GM12892 (cell line): ENCODE results near the gene TET2.
A peak's percentile ranks its signal among the peaks of the same experiment; 100 is the strongest.

Experiments
- DNase-seq: peaks from one replicate; pipeline ENCODE4 v3.0.0; 2011; ENCODE audit not compliant: insufficient read length
- FAIRE-seq: peaks from 2 replicates; lab custom pipeline; 2011; peaks lifted over from hg19 to GRCh38; lab: Jason Lieb, UNC
- POLR2A ChIP-seq: IDR thresholded peaks from 2 replicates; pipeline ENCODE4 v1.6.1; 2011; ENCODE audit warnings: low read depth, low read length, control low read depth
- POLR2AphosphoS5 ChIP-seq: IDR thresholded peaks from 2 replicates; pipeline ENCODE4 v1.6.1; 2011; ENCODE audit warnings: low read depth, low read length, control low read depth
- TAF1 ChIP-seq: IDR thresholded peaks from 2 replicates; pipeline ENCODE4 v1.6.1; 2011; ENCODE audit warnings: low read depth, mild to moderate bottlenecking, control low read depth, low read length, borderline replicate concordance

TET2 gene

GRCh38 chr4:105246712-105247111 lies 100.0 kb downstream of the TET2 start:
- DNase-seq: no peak
- no peak for TF ChIP-seq POLR2A
- TF ChIP-seq TAF1: no peak
- TF ChIP-seq POLR2AphosphoS5: no peak
- no peak for FAIRE-seq

GRCh38 chr4:105248613-105249012 lies 101.9 kb downstream of the TET2 start:
- DNase-seq (no peak), FAIRE-seq (no peak)
- TF ChIP-seq POLR2AphosphoS5: no peak
- no peak for TF ChIP-seq TAF1
- TF ChIP-seq POLR2A: no peak

- FAIRE-seq: no peak
- TF ChIP-seq POLR2A: no peak
- no peak for TF ChIP-seq POLR2AphosphoS5
- no peak for TF ChIP-seq TAF1
- DNase-seq: no peak
Observed at GRCh38 chr4:105257817-105258495, 111.3 kb downstream of the TET2 start.

- no peak for TF ChIP-seq POLR2AphosphoS5
- FAIRE-seq (no peak), DNase-seq (no peak)
Observed at GRCh38 chr4:105265689-105266088, 119.0 kb downstream of the TET2 start.

- FAIRE-seq: no peak
- TF ChIP-seq POLR2AphosphoS5 (no peak), POLR2A (no peak), TAF1 (no peak)
- DNase-seq: no peak
Observed at GRCh38 chr4:105267280-105267679, 120.6 kb downstream of the TET2 start.

- TF ChIP-seq TAF1 (no peak), POLR2AphosphoS5 (no peak), POLR2A (no peak)
- DNase-seq (no peak), FAIRE-seq (no peak)
Observed at GRCh38 chr4:105272002-105272401, 125.3 kb downstream of the TET2 start.

GRCh38 chr4:105273230-105273629 lies 126.6 kb downstream of the TET2 start:
- no peak for DNase-seq
- TF ChIP-seq TAF1 (no peak), POLR2A (no peak), POLR2AphosphoS5 (no peak)
- FAIRE-seq: no peak

GRCh38 chr4:105274090-105274489 lies 127.4 kb downstream of the TET2 start:
- TF ChIP-seq POLR2AphosphoS5 (no peak), TAF1 (no peak), POLR2A (no peak)
- DNase-seq (no peak), FAIRE-seq (no peak)

GRCh38 chr4:105274504-105274903 lies 127.8 kb downstream of the TET2 start:
- DNase-seq: no peak
- no peak for TF ChIP-seq POLR2A
- TF ChIP-seq TAF1: no peak
- TF ChIP-seq POLR2AphosphoS5: no peak

GRCh38 chr4:105276361-105277104 lies 129.9 kb downstream of the TET2 start:
- DNase-seq (no peak), FAIRE-seq (no peak)
- TF ChIP-seq TAF1: no peak

More at GRCh38 chr4:105274504-105274903, 127.8 kb downstream of the TET2 start:
- peak; percentile 24 for FAIRE-seq

- no peak for FAIRE-seq
- no peak for TF ChIP-seq POLR2A
- TF ChIP-seq POLR2AphosphoS5: no peak
- no peak for TF ChIP-seq TAF1
- DNase-seq: no peak
Observed at GRCh38 chr4:105277702-105278101, 131.0 kb downstream of the TET2 start.

- TF ChIP-seq TAF1: no peak
- no peak for TF ChIP-seq POLR2AphosphoS5
- TF ChIP-seq POLR2A: no peak
- no peak for DNase-seq
- FAIRE-seq: no peak
Observed at GRCh38 chr4:105279314-105279713, 132.6 kb downstream of the TET2 start.
